ENCODE measurements around the gene C14orf119. TPM values are rescaled to one million over a fixed set of nuclear protein-coding genes. Genes with fewer than 3 reads are reported as not detected.

Gene C14orf119
- total RNA-seq, 1 experiment from 2014 or later = 46.8 TPM

DNA sequence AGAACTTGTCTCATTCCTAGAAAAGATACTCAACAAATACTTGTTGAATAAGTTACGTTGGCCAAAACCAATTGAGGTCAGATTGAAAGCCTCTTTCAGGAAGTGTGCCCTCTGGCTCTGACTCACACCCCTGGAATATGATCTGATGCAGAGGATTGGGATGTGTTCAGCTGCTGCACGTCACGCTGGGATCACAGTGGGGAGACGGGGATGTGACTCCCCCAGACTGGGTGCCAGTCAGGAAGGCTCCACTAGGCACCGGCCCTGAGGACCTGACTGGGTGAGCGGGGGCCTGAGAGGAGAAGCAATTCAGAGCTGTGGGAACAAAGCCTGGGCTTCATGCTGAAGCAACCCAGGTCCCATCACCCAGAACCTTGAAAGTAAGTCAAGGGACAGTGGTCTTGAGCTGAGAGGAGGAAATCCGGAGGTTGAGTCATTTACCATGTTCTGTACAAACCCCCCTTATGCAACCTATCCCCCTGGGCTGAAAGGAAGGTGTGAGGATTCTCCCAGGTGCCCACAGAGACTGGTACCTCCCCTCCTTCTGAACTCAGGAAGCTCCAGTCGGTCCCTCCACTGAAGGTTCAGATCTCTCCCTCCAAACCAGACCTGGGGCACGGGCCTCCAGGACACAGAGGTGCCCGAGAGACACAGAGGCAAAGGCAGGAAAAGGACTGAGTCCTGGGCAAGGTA is 19.9 kb downstream of the C14orf119 start:
- H2AFZ ChIP-seq (ENCODE audit: low read depth, low read length, poor library complexity, severe bottlenecking) = peak overlapping the region; percentile 49
- H3K27ac ChIP-seq (ENCODE audit: low read depth, low read length) = 0 out of 2 replicates have a peak overlapping the region, but pooled peaks have one; percentile 12
- ATAC-seq (peak; percentile 88), DNase-seq (ENCODE audit: low read depth, low spot score) (peak; percentile 42)
- RAD21 ChIA-PET (ENCODE audit: low non-redundant PET in 1 of 2, low total read pairs in 2 of 2, uncharacterized antibody in 2 of 2, unreplicated experiment in 2 of 2) = no interaction called here
- no peaks in the 10 kb centered on the region for H3K79me2 ChIP-seq (ENCODE audit: insufficient read depth, low read length)
- intact Hi-C loops (cut with micrococcal nuclease) = no loop called here
- H4K20me1 ChIP-seq (ENCODE audit: insufficient read depth) = no peaks in the 10 kb centered on the region
- no peaks in the 10 kb centered on the region for H3K9me2 ChIP-seq (ENCODE audit: insufficient read depth)
- H3K9me3 ChIP-seq (ENCODE audit: control insufficient read depth in 1 of 2, insufficient read depth in 1 of 2, low read depth in 1 of 2, low read length in 2 of 2) = no peaks in the 10 kb centered on the region
- H3K27me3 ChIP-seq (ENCODE audit: insufficient read depth, low read length) = peaks cover 18% of the 10 kb centered on the region; the same call in 1 of the 2 replicates
- no peaks in the 10 kb centered on the region for H3K36me3 ChIP-seq (ENCODE audit: control insufficient read depth in 1 of 2, insufficient read depth in 2 of 2, low read length in 2 of 2)
- no peak for TF ChIP-seq EZH2phosphoT487 (IDR thresholded peaks at IDR 0.05; ENCODE audit: borderline replicate concordance)
- TF ChIP-seq, protein P1, sequence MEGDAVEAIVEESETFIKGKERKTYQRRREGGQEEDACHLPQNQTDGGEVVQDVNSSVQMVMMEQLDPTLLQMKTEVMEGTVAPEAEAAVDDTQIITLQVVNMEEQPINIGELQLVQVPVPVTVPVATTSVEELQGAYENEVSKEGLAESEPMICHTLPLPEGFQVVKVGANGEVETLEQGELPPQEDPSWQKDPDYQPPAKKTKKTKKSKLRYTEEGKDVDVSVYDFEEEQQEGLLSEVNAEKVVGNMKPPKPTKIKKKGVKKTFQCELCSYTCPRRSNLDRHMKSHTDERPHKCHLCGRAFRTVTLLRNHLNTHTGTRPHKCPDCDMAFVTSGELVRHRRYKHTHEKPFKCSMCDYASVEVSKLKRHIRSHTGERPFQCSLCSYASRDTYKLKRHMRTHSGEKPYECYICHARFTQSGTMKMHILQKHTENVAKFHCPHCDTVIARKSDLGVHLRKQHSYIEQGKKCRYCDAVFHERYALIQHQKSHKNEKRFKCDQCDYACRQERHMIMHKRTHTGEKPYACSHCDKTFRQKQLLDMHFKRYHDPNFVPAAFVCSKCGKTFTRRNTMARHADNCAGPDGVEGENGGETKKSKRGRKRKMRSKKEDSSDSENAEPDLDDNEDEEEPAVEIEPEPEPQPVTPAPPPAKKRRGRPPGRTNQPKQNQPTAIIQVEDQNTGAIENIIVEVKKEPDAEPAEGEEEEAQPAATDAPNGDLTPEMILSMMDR (IDR thresholded peaks at IDR 0.05 in 2 of 3, conservative IDR thresholded peaks at IDR 0.05 in 1 of 3; ENCODE audit: borderline replicate concordance in 1 of 3, insufficient read depth in 1 of 3, low read depth in 2 of 3, low read length in 2 of 3) = no peak
- TF ChIP-seq, protein P2, sequence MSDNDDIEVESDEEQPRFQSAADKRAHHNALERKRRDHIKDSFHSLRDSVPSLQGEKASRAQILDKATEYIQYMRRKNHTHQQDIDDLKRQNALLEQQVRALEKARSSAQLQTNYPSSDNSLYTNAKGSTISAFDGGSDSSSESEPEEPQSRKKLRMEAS (IDR thresholded peaks at IDR 0.05) = no peak
- no peak for TF ChIP-seq POLR2A (IDR thresholded peaks at IDR 0.05; ENCODE audit: borderline replicate concordance, extremely low read depth, insufficient read depth, insufficient read length)
- no peak for TF ChIP-seq SIN3A (IDR thresholded peaks at IDR 0.05; ENCODE audit: low read depth)
- no peak for TF ChIP-seq SRF (IDR thresholded peaks at IDR 0.05; ENCODE audit: low read depth)
- no peak; the same call in 1 of the 2 replicates for TF ChIP-seq ELF1 (IDR thresholded peaks at IDR 0.05; ENCODE audit: borderline replicate concordance, low read depth)
- no peak for TF ChIP-seq POLR2AphosphoS5 (IDR thresholded peaks at IDR 0.05; ENCODE audit: low read depth, low read length)
- TF ChIP-seq CBX3 (IDR thresholded peaks at IDR 0.05; ENCODE audit: low read depth) = peak; percentile 53; the same call in 1 of the 2 replicates
- TF ChIP-seq JUND (IDR thresholded peaks at IDR 0.05) = peak; percentile 64; the same call in 1 of the 2 replicates
- TF ChIP-seq FOSL1 (IDR thresholded peaks at IDR 0.05; ENCODE audit: low read depth) = peak; percentile 76
- H3K4me3 ChIP-seq (replicated peaks in 1 of 2; ENCODE audit: low read depth in 1 of 2, low read length in 2 of 2) = peak overlapping the region; percentile 15 to 37; a peak in 3 of 4 replicates
- POLR2A ChIA-PET = interaction anchor here (1.4 kb wide), 1 partner anchor 20 kb away, joined by 7 read pairs; the partner anchor contains the start of genes ACIN1 and C14orf119
- no peak overlapping the region for H3K9ac ChIP-seq (ENCODE audit: low read length)
- no TSS peak for BruUV-seq (replicated peaks)
- H3K4me1 ChIP-seq (ENCODE audit: control insufficient read depth in 1 of 2, insufficient read depth in 2 of 2, low read length in 2 of 2) = peaks cover 12 to 23% of the 10 kb centered on the region in 2 experiments
- H3K4me2 ChIP-seq (ENCODE audit: low read length) = peak overlapping the region; percentile 73
- CTCF ChIA-PET = interaction anchor here (0.7 to 1.4 kb wide), 3 partner anchors 46 to 129 kb away, joined by 3 to 6 read pairs (median 4); no protein-coding TSS in a partner anchor

Data from HCT116 (cell line).